Left hindlimb (tissue), 1 donor: ENCODE measurements around the gene TRIP6.
"Not testable (repeated sequence)": the region's sequence is repeated elsewhere in the genome, so short reads cannot be mapped to it uniquely, and the experiment has no call there.

Experiments
- DNase-seq: peaks from one replicate; pipeline ENCODE4 v3.0.0-alpha.2; 2018

The TRIP6 gene

DNA sequence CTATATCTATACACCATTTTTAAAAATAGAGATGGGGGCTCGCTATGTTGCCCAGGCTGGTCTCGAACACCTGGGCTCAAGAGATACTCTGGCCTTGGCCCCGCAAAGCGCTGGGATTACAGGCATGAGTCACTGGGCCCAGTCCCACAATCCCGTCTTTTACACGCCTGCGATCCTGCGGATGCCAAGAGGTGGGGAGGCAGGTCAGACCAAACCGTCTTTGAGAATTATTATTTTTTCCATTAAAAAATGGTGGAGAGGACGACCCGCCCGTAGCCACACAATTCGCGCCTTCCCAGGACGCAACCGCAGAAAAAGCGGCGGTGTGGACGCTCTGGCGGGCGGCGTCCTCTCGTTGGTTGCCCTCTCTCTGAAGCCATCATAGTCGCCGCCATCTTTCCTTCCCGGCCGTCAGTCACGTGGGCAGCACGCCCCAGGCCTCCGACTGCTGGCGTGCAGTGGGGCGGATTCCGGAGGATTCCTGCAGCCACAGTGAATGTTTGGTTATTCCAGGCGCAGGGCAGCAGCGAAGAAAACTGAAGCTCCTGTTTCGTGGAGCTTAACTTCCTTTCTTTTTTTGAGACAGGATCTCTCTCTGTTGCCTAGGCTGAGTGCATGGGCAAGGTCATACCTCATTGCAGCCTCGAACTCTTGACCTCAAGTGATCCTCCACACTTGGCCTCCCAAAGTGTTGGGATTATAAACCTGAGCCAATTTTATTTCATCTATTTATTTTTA, 29.9 kb upstream of the TRIP6 start:
- DNase-seq = peak; percentile 96

DNA sequence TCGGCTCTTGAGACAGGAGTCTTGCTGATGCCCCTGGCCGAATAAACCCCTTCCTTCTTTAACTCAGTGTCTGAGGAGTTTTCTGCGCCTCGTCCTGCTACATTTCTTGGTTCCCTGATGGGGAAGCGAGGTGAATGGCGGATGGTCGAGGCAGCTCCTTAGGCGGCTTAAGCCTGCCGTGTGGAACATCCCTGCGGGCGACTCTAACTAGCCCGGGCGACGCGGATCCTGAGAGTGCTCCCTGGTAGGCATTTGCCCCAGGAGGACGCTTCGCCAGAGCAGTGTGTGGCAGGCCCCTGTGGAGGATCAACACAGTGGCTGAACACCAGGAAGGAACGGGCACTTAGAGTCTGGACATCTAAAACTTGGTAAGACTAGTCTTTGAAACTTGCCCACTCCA, 27.8 kb upstream of the TRIP6 start:
- peak; percentile 19 for DNase-seq

DNA sequence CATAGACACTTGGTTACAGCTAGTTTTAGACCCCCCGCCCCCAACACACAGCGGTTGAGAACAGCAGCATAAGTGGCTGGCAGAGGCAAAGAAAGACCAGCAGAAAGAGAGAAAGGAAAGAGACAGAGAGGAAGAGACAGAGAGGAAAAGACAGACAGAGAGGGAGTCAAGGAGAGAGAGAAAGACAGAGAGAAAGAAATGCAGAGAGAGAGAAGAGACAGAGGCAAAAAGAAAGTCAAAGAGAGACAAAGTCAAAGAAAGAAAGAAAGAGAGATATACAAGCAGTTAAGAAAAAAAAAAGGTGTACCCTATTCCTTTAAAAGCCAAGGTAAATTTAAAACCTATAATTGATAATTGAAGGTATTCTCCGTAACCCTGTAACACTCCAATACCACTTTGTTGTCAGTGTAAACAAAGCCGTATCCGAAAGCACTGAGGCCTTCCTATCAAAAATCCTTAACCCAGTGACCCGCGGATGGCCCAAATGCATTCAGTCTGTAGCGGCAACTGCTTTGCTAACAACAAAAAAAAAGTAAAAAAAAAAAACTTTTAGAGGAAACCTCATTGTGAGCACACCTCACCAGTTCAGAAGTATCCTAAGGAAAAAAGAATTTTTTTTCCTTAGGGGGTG, 26.6 kb upstream of the TRIP6 start:
- peak; percentile 7 for DNase-seq

DNA sequence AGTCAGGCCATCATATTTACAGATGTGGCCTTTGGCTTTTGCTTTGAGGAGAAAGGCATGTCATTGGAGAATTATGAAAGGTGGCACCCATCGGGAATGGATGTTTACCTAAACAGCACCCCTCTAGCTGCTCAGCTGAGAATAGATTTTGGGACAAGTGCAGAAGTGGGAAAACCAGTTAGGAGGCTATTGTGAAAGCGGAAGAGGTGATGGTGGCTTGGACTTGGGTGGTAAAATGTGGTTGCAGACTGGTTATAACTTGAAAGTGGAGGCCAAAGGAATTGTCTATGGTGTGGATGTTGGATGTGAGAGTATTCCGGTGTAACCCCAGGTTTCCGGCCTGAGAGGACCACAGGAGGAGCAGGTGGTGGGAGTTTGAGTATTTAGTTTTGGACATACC, 19.8 kb upstream of the TRIP6 start:
- peak; percentile 6 for DNase-seq

DNA sequence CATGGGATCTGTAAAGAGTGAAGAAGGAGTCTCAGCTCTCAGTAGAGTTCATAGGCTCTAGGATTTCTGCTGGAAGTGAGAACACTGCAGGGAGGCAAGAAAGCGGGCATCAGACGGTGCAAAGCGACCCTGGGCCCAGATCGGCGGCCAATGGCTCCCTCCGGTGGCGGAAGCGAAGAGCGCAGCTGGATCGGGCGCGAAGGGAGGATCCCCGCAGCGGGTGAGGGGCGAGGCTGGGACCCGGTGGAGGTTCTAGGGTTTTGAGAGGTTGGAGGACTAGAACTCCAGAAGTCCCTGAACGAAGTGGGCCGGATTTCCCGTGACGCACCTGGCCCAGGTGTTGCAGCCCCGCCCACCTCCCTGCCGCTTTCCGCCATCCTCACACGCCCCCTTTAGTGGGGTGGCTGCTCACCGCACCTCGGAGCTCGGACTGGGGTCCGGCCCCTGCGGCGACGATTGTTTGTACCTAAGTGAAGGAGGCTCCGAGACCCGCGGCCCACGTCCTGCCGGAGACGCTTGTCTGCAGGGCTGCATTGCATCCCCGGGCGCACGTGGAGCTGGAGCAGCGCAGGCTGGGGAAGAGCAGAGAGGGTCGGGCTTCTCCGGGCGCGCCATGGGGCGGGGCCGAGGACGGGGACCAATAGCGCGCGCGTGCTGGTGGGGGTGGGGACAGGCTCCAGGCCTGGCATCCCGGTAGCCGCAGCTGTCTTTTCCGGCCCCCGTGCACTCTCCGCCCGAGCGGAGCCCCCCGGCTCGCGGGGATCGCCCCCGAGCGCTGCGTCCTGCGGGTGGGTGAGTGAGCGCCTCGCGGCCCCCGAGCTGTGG, 14.9 kb upstream of the TRIP6 start, which contains the start of gene SLC12A9:
Gene SLC12A9 (plus strand): TSS at position 666 of the 825 bp plus-strand sequence. CDS start 1,485 bp downstream, outside the sequence.
- peak; percentile 94 for DNase-seq

DNA sequence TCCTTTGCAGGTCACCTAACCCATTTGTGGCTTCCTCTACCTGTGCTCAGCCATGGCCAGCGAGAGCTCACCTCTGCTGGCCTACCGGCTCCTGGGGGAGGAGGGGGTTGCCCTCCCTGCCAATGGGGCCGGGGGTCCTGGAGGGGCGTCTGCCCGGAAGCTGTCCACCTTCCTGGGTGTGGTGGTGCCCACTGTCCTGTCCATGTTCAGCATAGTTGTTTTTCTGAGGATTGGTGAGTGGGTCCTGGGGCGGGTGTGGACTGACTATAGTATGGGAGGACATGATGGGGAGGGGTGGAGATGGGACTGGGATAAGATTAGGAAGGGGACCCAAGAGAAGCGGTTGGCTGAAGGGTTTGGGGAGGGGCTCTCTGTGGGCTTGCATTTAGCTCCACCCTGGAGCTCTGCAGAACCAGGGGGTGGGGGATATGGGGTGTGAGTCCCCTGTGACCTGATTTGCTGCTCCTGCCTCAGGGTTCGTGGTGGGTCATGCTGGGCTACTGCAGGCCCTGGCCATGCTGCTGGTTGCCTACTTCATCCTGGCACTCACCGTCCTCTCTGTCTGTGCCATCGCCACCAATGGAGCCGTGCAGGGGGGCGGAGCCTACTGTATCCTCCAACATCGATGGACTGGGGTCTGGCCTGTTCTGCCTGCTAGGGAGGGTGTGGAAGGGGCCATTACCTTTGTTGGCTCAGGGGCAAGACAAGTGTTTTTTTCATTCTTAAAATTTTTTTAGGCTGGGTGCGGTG, 12.9 kb upstream of the TRIP6 start:
- DNase-seq = no peak

DNA sequence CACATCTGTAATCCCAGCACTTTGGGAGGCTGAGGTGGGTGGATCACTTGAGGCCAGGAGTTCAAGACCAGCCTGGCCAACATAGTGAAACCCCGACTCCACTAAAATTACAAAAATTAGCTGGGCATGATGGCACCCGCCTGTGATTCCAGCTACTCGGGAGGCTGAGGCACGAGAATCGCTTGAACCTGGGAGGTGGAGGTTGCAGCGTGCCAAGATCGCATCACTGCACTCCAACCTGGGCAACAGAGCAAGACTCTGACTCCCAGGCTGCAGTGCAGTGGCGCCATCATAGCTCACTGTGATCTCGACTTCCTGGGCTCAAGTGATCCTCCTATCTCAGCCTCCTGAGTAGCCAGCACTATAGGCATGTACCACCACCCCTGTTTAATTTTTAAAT, 12.3 kb upstream of the TRIP6 start:
- not testable (repeated sequence) for DNase-seq

DNA sequence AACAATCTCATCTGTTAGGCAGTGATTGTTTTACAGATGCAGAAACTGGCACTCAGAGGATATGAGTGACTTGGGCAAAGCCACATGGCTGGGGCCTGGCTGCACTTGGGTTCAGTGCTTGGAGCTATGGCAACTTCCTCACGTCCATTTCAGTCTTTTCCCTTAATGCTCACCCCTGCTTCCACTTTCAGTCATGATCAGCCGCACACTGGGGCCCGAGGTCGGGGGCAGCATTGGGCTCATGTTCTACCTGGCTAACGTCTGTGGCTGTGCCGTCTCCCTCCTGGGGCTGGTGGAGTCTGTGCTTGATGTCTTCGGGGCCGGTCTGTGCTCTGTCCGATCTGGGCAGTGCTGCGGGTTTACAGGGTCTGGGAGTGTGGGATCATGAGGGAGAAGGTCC, 11.7 kb upstream of the TRIP6 start:
- DNase-seq = peak; percentile 4

DNA sequence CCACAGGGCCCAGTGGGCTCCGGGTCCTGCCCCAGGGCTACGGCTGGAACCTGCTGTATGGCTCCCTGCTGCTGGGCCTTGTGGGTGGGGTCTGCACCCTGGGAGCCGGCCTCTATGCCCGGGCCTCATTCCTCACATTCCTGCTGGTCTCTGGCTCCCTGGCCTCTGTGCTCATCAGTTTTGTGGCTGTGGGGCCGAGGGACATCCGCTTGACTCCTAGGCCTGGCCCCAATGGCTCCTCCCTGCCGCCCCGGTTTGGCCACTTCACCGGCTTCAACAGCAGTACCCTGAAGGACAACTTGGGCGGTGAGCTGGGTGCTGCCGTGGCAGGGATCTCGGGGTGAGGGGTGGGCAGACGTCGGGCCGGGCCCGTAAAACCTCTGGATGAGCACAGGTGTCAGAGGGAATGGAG, 10.3 kb upstream of the TRIP6 start:
- peak; percentile 21 for DNase-seq

DNA sequence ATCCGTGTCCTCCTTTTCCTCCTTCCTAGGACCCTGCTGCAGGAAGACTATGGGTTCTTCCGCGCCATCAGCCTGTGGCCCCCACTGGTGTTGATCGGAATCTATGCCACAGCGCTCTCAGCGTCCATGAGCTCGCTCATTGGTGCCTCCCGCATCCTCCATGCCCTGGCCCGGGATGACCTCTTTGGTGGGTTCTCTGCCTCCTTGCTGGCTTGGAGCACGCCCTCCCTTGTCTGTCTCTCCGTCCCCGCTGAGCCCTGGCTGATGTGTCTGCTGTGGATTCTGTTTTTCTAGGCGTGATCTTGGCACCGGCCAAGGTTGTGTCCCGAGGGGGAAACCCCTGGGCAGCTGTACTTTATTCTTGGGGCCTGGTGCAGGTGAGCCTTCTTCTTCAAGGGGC, 7.3 kb upstream of the TRIP6 start:
- peak; percentile 28 for DNase-seq

DNA sequence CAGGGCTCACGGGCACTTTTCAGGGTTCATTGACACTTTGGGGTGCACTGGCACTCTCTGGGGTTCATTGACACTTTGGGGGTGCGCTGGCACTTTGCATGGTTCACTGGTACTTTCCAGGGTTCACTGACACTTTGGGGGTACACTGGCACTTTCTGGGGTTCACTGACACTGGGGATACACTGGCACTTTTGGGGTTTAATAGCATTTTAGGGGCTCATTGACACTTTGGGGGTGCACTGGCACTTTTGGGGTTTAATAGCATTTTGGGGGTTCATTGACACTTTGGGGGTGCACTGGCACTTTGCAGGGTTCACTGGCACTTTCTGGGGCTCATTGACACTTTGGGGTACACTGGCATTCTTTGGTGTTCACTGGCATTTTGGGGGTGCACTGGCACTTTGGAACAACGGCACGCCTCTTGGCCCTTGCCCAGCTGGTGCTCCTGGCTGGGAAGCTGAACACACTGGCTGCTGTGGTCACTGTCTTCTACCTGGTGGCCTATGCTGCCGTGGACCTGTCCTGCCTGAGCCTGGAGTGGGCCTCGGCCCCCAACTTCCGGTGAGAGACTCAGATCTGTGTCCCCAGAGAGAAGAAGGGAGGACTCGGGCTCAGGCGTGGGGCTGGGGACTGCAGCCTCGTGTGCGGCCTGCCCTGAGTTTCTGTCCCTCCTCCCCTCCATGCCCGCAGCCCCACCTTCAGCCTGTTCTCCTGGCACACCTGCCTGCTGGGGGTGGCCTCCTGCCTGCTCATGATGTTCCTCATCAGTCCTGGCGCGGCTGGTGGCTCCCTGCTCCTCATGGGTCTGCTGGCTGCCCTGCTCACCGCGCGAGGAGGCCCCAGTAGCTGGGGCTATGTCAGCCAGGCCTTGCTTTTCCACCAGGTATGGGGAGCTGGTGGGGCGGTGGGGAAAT, 6.2 kb upstream of the TRIP6 start:
- DNase-seq = peak; percentile 15

DNA sequence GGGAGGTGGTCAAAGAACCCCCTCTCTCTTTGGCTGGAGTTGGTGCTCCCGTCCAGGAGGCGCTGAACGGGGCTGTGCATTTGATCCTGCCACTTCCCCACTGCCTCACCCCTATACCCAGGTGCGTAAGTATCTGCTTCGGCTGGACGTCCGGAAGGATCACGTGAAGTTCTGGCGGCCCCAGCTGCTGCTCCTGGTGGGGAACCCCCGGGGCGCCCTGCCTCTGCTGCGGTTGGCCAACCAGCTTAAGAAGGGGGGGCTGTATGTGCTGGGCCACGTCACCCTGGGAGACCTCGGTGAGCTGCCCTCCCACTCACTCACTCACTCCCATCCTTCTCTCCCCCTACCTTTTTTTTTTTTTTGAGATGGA, 5.6 kb upstream of the TRIP6 start:
- DNase-seq = peak; percentile 21

DNA sequence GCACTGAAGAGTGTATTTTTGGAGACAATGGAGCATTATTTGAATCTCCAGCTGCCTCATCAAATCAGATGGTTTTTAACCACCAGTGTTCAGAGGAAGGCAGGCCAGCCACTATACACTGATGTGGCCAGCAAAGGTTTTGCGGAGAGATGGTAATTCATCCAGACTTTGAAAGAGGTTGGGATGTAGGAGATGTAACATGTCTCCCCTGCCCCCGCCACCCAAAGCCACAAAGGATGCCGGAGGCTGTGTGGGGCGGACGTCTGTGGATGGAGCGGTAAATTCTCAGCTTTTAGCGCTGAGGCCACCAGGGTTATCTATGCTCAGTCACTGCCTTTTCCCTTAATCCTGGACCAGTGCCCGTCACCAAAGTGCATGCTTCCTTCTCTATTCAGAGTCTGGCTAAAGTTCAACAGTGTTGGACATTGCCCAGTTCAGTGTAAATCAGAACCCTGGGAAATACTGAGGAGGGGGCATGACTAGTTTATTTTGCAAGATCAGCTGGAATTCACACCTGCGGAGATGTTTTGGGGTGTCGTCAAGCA, 3.7 kb upstream of the TRIP6 start:
- DNase-seq = peak; percentile 36

DNA sequence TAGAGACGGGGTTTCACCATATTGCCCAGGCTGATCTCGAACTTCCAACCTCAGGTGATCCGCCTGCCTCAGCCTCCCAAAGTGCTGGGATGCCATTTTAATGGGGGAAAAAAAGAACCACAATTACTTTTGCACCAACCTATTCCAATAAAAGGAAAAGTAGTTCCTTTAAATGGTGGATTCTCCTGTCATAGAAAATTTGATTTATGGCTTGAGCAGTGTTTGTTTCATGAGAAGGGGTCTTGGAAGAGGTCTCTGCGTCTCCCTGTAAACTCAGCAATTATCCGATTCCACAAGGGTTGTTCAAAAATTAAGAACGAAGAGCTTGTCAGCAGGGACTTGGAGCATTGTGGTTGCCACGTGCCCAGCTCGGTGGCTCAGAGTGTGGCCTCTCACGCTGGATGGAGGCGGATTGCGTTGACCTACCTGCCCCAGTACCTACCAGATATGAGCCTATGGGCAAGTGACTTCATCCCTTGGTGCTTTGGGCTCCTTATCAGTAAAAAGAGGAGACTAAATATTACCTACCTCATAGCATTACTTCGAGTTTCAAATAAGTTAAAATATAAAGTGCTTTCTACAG, 2.8 kb upstream of the TRIP6 start:
- peak; percentile 8 for DNase-seq

DNA sequence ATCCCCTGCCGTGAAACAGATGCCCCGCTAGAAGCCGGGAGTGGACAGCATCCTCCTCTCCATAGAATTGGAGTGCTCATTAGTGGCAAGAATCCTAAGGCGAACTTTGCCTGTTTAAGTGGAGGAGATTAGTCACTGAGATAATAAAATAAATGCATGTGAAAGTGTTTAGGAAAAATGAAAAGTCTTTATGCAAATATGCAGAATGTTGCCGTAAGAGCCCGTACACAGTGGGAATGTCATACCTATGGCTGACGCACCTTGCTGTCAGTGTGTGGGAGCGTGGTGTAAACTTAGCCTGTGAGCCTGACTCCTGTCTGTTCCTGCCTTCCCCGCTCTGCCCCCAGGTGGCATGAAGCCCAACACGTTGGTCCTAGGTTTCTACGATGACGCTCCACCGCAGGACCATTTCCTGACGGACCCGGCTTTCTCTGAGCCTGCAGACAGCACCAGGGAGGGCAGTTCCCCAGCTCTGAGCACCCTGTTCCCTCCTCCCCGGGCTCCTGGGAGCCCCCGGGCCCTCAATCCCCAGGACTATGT, 1.7 kb upstream of the TRIP6 start:
- peak; percentile 52 for DNase-seq

DNA sequence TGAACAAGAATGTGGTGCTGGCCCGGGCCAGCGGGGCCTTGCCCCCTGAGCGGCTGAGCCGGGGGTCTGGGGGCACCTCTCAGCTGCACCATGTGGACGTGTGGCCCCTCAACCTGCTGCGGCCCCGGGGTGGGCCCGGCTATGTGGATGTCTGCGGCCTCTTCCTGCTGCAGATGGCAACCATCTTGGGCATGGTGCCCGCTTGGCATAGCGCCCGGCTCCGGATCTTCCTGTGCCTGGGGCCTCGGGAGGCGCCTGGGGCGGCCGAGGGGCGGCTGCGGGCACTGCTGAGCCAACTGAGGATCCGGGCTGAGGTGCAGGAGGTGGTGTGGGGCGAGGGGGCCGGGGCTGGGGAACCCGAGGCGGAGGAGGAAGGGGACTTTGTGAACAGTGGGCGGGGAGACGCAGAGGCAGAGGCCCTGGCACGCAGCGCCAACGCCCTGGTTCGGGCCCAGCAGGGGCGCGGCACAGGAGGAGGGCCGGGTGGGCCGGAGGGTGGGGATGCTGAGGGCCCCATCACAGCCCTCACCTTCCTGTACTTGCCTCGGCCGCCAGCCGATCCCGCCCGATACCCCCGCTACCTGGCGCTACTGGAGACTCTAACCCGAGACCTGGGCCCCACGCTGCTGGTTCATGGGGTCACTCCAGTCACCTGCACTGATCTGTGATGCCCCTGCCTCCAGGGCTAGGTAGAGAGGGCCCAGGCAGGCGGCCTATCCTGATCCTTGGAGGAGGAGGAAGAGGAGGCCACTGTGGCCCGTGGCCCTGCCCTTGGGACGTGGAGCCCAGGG, 1.1 kb upstream of the TRIP6 start:
- peak; percentile 86 for DNase-seq

DNA sequence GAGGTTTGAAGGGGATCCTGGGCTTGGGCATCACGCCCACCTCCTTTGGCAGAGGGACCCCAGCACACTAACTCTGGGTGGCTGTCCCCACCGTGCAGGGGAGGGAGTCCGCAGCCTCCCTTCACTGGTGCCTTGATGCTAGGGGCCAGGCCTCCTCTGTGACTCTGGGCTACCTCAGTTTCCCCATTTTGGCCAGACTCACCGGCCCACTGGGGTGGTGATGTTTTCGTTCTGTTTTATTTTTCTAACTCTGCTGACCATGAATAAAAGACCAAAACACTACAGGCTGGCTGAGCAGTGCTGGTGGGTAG, 503 bp upstream of the TRIP6 start:
- no peak for DNase-seq

DNA sequence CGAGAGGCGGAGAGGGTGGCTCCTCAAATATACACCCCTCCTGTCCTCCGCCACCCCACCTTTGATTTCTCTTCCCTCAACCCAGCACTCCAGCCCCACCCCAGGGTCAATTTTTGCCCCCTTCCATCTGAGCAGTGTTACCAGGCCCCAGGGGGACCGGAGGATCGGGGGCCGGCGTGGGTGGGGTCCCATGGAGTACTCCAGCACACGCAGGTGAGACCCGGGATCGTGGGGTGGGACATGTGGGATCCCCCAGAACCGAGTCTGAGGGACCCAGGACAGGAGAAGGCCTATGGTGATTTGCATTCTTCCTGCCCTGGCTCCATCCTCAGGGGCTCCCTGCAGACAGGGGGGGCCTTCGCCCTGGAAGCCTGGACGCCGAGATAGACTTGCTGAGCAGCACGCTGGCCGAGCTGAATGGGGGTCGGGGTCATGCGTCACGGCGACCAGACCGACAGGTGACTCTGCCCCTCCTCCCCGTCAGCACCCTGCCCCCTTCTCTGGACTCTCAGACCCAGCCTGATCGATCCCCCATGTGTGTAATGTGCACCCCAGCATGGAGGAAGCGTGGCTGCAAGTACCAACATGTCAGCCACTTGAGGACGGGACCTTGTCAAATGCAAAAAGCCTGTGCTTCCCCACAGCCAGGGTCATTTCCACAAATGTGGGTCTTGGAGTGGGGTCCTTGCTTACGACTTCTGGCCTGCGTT, 744 bp downstream of the TRIP6 start:
- DNase-seq = peak; percentile 42

DNA sequence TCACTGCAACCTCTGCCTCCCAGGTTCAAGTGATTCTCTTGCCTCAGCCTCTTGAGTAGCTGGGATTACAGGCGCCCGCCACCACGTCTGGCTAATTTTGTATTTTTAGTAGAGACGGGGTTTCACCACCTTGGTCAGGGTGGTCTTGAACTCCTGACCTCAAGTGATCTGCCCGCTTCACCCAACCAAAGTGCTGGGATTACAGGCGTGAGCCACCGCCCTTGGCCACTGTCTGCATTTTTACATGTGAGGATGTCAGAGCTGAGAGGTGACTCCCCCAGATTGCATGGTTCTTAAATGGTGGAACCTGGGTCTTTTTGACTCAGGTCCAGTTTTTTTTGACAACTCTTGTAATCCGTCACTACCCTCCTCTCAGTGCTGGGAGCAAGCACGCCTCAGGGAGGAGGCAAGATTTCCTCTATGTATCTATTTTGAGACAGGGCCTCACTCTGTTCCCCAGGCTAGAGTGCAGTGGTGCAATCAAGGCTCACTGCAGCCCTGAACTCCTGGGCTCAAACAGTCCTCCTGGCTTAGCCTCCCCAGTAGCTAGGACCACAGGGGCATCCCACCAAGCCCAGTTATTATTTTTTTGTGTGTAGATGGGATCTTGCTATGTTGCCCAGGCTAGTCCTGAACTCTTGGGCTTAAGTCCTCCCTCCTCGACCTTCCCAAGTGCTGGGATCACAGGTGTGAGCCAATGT, 6.6 kb downstream of the TRIP6 start:
- no peak for DNase-seq
